ENCODE measurements around the gene HDAC4.

GRCh38 chr2:239175181-239175580, 225.6 kb downstream of the HDAC4 start:
- TF ChIP-seq CTCF (IDR thresholded peaks at IDR 0.05): no peak
- TF ChIP-seq POLR2A (IDR thresholded peaks at IDR 0.05): no peak
